Ramos (cell line): ENCODE measurements around the gene HOMER2.
"Not testable (repeated sequence)": the region's sequence is repeated elsewhere in the genome, so short reads cannot be mapped to it uniquely, and the experiment has no call there.

Experiments
- in situ Hi-C: fragments of 300-500 bp; cut with MboI; formaldehyde crosslinking; loops from one replicate; pipeline ENCODE4 v1.14.3; 2022; ENCODE audit warnings: low sequenced_read_pairs; ENCODE audit not compliant: unreplicated experiment

HOMER2 gene

DNA sequence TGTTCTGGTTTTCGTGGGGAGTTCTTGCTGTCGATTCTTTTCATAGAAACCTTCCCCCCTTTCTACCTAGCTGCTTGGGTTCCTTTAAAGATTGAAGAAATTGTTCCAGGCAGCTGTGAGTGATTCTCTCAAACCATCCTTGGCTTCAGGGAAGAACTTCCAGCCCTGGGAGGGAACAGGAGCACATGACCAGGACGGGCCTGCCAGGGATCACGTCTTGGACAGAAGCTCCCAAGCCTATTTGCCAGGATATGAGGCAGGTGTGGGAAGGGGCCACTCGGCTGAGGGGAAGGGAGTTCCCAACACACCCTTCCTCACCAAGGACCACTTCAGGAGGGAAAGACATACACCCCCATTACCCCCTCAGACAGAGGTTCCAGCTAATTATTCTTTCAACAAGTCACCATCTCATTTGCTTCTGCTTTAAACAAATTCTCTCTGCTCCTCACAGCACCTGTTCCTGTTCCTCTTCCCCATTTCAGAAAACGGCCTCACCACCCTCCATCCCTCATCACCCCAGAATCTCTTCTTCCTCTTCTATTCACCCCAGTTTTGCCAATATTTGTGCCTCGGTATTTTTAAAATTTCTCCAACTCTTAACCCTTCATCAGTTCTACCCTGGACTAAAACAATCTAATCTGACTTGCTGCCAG, 80.6 kb downstream of the HOMER2 start:
- in situ Hi-C loops, result no loop called here

DNA sequence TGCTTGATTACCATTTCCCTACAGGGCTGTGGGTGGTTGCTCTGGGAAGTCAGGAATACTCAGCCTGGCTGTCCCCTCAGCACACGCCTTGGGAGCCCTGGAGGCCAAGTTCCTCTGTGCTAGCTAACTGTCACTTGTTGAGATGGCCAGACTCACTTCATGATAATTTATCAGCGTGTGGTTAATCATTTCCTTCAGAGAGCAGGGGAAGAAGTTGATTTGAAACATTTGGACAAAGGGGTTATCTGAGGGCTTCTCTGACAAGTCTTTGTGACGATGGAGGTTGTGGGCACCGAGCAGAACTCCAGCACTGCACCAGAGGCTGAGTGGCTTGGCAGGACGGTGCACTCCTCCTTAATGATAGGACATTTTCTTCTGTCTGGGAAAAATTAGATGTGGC, 81.2 kb downstream of the HOMER2 start:
- in situ Hi-C loops, result no loop called here

DNA sequence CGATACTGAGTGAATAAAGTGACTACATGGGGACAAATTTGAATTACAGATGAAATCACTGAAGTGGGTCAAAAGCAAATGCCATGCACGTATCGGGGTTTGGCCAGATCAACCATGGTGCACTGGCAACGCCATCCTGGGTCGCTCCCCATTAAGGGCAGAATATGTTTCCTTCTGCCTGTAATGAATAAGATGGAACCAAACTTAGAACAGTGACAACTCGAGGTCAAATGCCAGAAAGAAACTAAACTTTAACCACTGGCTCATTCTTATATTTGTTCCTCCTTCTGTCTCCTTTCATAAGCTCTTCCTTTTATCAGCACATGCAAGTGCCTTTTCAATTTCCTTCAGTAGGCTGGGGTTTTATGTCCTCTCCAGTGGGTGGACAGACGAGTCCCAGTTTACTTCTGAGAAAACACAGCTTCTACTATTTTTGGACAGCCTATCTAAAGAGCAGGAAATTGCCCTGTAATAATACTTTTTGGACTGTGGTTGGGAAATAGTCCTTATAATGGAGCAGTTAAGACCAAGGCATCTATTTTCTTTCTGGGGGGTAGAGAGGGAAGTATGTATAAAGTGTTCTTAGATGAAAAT, 81.7 kb downstream of the HOMER2 start:
- in situ Hi-C loops, result no loop called here

DNA sequence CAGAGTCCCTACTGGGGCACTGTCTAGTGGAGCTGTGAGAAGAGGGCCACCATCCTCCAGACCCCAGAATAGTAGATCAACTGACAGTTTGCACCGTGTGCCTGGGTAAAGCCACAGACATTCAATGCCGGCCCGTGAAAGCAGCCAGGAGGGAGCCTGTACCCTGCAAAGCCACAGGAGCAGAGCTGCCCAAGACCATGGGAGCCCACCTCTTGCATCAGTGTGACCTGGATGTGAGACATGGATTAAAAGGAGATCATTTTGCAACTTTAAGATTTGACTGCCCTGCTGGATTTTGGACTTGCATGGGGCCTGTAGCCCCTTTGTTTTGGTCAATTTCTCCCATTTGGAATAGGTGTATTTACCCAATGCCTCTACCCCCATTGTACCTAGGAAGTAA, 86.5 kb downstream of the HOMER2 start:
- in situ Hi-C loops, result not testable (repeated sequence)

- in situ Hi-C loops, result not testable (repeated sequence)
These were observed 86.9 kb downstream of the HOMER2 start for GRCh38 chr15:82865581-82865980.

GRCh38 chr15:82864967-82865366, 87.6 kb downstream of the HOMER2 start:
- in situ Hi-C loops, result no loop called here

GRCh38 chr15:82862886-82863285, 89.6 kb downstream of the HOMER2 start:
- in situ Hi-C loops, result no loop called here

- in situ Hi-C loops, result loop anchor here (10.0 kb wide), 1 partner anchor 146 kb away; no protein-coding TSS in a partner anchor
These were observed 93.6 kb downstream of the HOMER2 start for GRCh38 chr15:82858932-82859331.

DNA sequence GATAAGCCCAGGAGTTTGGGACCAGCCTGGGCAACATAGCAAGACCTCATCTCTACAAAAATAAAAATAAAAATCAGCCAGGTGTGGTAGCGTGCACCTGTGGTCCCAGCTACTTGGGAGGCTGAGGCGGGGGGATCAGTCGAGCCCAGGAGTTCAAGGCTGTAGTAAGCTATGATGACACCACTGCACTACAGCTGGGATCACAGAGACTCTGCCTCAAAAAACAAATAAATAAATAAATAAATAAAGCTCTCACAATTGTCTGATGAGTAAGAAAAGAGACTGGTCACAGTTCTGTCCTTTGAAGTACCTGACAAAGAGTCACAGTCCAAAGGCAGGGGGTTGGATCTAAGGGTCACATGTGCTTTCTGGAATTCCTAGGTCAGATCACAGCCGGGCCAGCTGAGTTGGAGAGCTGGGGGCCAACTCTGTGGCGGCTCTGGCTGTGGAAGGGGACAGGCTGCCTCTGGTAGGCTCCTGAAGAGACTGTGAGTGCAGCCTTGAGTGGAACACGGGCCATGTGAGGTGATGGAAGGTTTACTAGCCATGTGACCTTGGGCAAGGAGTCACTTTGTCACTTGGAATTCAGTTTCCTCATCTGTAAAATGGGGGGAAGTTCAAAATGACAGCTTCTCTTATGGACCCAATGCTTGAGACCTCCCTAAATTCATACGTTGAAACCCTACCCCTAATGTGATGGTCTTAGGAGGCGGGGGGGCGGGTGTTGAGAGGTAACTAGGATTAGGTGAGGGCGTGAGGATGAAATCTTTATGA, 95.9 kb downstream of the HOMER2 start:
- in situ Hi-C loops, result loop anchor here (10.0 kb wide), 1 partner anchor 148 kb away; no protein-coding TSS in a partner anchor

- in situ Hi-C loops, result loop anchor here (10.0 kb wide), 1 partner anchor 149 kb away; no protein-coding TSS in a partner anchor
These were observed 97.0 kb downstream of the HOMER2 start for GRCh38 chr15:82855286-82856100.

DNA sequence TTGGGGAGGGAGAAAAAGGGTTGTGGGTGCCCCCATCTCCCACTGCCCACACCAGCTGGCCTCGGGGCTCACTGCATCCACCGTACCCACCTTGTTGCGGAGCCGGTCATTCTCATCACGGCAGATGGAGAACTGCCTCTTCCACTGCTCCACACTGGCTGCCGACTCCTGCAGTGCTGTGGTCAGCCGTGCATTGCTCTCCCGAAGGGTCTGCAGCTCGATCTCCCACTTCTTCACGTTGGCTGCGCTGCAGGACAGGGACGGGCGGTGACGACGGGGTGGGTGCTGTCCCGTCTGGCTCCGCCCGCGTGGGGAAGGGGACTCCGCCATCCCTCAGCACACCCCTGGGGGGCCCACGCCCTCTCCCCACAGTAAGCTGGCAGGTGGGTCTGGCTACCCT, 98.0 kb downstream of the HOMER2 start:
- in situ Hi-C loops, result loop anchor here (10.0 kb wide), 1 partner anchor 150 kb away; no protein-coding TSS in a partner anchor

- in situ Hi-C loops, result loop anchor here (10.0 kb wide), 1 partner anchor 152 kb away; no protein-coding TSS in a partner anchor
These were observed 99.5 kb downstream of the HOMER2 start for GRCh38 chr15:82852941-82853561.

GRCh38 chr15:82851981-82852511, 100.5 kb downstream of the HOMER2 start:
- in situ Hi-C loops, result loop anchor here (10.0 kb wide), 1 partner anchor 153 kb away; no protein-coding TSS in a partner anchor

DNA sequence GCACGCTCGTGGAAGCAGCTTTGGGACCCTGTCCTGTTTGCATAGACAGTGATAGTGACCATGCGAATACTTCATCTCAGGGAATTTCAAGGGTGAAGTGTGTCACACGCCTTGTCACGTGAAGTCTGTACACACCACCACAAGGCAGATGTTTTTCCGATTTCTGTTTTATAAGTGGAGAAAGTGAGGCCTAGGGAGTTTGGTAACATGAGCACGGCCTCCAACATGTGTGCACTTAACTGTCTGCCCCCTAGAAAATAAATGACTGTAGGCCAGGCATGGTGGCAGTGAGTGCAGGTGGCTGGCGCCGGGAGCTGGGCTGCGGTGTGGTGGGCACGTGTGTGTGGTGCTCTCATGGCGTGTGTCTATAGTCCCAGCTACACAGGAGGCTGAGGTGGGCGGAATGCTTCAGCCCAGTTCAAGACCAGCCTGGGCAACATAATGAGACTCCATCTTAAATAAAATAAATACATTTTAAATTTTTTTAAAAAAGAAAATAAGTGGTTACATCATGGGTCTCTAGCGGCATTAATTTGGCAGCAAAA, 101.1 kb downstream of the HOMER2 start:
- in situ Hi-C loops, result loop anchor here (10.0 kb wide), 1 partner anchor 153 kb away; no protein-coding TSS in a partner anchor

- in situ Hi-C loops, result loop anchor here (10.0 kb wide), 1 partner anchor 154 kb away; no protein-coding TSS in a partner anchor
These were observed 101.8 kb downstream of the HOMER2 start for GRCh38 chr15:82850731-82851130.

GRCh38 chr15:82849556-82850512, 102.7 kb downstream of the HOMER2 start:
- in situ Hi-C loops, result loop anchor here (10.0 to 25.0 kb wide), 2 partner anchors 155 to 313 kb away; partner anchors contain the start of gene RPS17

GRCh38 chr15:82848241-82848993, 104.1 kb downstream of the HOMER2 start:
- in situ Hi-C loops, result loop anchor here (25.0 kb wide), 1 partner anchor 311 kb away; the partner anchor contains the start of gene RPS17
